Measurements from ENCODE around the gene SIPA1L3. TPM values are rescaled to one million over a fixed set of nuclear protein-coding genes. Genes with fewer than 3 reads are reported as not detected.

The SIPA1L3 gene
- total RNA-seq, 2 donors from 2014 or later, result 42.8 to 48.2 TPM

- TF ChIP-seq CTCF (conservative IDR thresholded peaks at IDR 0.05), result no peak
- Histone ChIP-seq H3K27ac (ENCODE audit: low read depth, low read length) (no peak overlapping the region), H3K27me3 (ENCODE audit: control insufficient read depth, insufficient read depth, low read length, poor library complexity, severe bottlenecking) (no peaks in the 10 kb centered on the region), H3K9me3 (ENCODE audit: control insufficient read depth, low read length) (peaks cover 3% of the 10 kb centered on the region), H3K4me3 (ENCODE audit: low read length) (no peak overlapping the region), H3K36me3 (ENCODE audit: control insufficient read depth, insufficient read depth, low read length) (peaks cover 20% of the 10 kb centered on the region), H3K9ac (ENCODE audit: extremely low read depth, low read length, poor library complexity, severe bottlenecking) (no peak overlapping the region), H3K4me1 (ENCODE audit: control insufficient read depth, insufficient read depth, low read length) (no peaks in the 10 kb centered on the region)
- Mint-ChIP-seq H3K4me1 (no peaks in the 10 kb centered on the region), H3K27ac (no peak overlapping the region), H3K9me3 (peaks cover 6% of the 10 kb centered on the region), H3K4me3 (no peak overlapping the region), H3K36me3 (ENCODE audit: low read depth) (peaks cover 63% of the 10 kb centered on the region), H3K27me3 (ENCODE audit: insufficient read depth) (no peaks in the 10 kb centered on the region)
- DNase-seq, result no peak
- WGBS, 2 experiments (ENCODE audit: insufficient coverage in 1 of 2, insufficient read length in 1 of 2), result 92 to 96% methylated on average over 11 to 12 of the region's 12 CpGs
Observed at GRCh38 chr19:38114651-38115050, 207.6 kb downstream of the SIPA1L3 start.

- 87 to 90% methylated on average over 4 of the region's 4 CpGs for WGBS, 2 experiments (ENCODE audit: insufficient coverage in 1 of 2, insufficient read length in 1 of 2)
- peaks cover 63% of the 10 kb centered on the region for H3K36me3 Mint-ChIP-seq (ENCODE audit: low read depth)
- TF ChIP-seq CTCF (conservative IDR thresholded peaks at IDR 0.05), result no peak
- H3K9me3 ChIP-seq (ENCODE audit: control insufficient read depth, low read length), result peaks cover 10% of the 10 kb centered on the region
- H3K4me1 Mint-ChIP-seq, result no peaks in the 10 kb centered on the region
- no peak for DNase-seq
- peaks cover 13% of the 10 kb centered on the region for H3K9me3 Mint-ChIP-seq
- no peak overlapping the region for H3K4me3 ChIP-seq (ENCODE audit: low read length)
- H3K4me1 ChIP-seq (ENCODE audit: control insufficient read depth, insufficient read depth, low read length), result no peaks in the 10 kb centered on the region
- no peaks in the 10 kb centered on the region for H3K27me3 ChIP-seq (ENCODE audit: control insufficient read depth, insufficient read depth, low read length, poor library complexity, severe bottlenecking)
- H3K4me3 Mint-ChIP-seq, result no peak overlapping the region
- H3K27ac Mint-ChIP-seq, result peak overlapping the region; percentile 2
- H3K27me3 Mint-ChIP-seq (ENCODE audit: insufficient read depth), result no peaks in the 10 kb centered on the region
- H3K9ac ChIP-seq (ENCODE audit: extremely low read depth, low read length, poor library complexity, severe bottlenecking), result no peak overlapping the region
- H3K27ac ChIP-seq (ENCODE audit: low read depth, low read length), result no peak overlapping the region
- H3K36me3 ChIP-seq (ENCODE audit: control insufficient read depth, insufficient read depth, low read length), result peaks cover 24% of the 10 kb centered on the region
Observed at GRCh38 chr19:38115271-38115802, 208.3 kb downstream of the SIPA1L3 start.

- Mint-ChIP-seq H3K4me1 (no peaks in the 10 kb centered on the region), H3K4me3 (no peak overlapping the region), H3K27me3 (ENCODE audit: insufficient read depth) (no peaks in the 10 kb centered on the region), H3K36me3 (ENCODE audit: low read depth) (peaks cover 67% of the 10 kb centered on the region), H3K9me3 (peaks cover 33% of the 10 kb centered on the region), H3K27ac (no peak overlapping the region)
- Histone ChIP-seq H3K27ac (ENCODE audit: low read depth, low read length) (no peak overlapping the region), H3K9me3 (ENCODE audit: control insufficient read depth, low read length) (peaks cover 17% of the 10 kb centered on the region), H3K27me3 (ENCODE audit: control insufficient read depth, insufficient read depth, low read length, poor library complexity, severe bottlenecking) (no peaks in the 10 kb centered on the region), H3K36me3 (ENCODE audit: control insufficient read depth, insufficient read depth, low read length) (peaks cover 24% of the 10 kb centered on the region), H3K4me1 (ENCODE audit: control insufficient read depth, insufficient read depth, low read length) (no peaks in the 10 kb centered on the region), H3K4me3 (ENCODE audit: low read length) (no peak overlapping the region), H3K9ac (ENCODE audit: extremely low read depth, low read length, poor library complexity, severe bottlenecking) (no peak overlapping the region)
- DNase-seq, result no peak
- 85% methylated on average over 9 of the region's 9 CpGs for WGBS, 2 experiments (ENCODE audit: insufficient coverage in 1 of 2, insufficient read length in 1 of 2)
- no peak for TF ChIP-seq CTCF (conservative IDR thresholded peaks at IDR 0.05)
Observed at GRCh38 chr19:38118176-38118575, 211.2 kb downstream of the SIPA1L3 start.
